ENCODE results near the gene VPS13C.

- TF ChIP-seq CTCF (IDR thresholded peaks at IDR 0.05), result no peak
- no peak for TF ChIP-seq EZH2phosphoT487 (IDR thresholded peaks at IDR 0.05)
These were observed 202.9 kb downstream of the VPS13C start for GRCh38 chr15:61857169-61857829.

Data from neural progenitor cell (in vitro differentiated cells).